B cell (primary cell): ENCODE data around the gene DYNLT1. TPM values are rescaled to one million over a fixed set of nuclear protein-coding genes. Genes with fewer than 3 reads are reported as not detected.

ENCODE experiments used
- ATAC-seq: fragments of 200-7000 bp; cut with Tn5 transposase; one replicate; pipeline ENCODE4 v1.10.0; 2021; ENCODE audit warnings: low read depth, mild to moderate bottlenecking, moderate number of reproducible peaks, moderate library complexity
- CTCF ChIA-PET: fragments of 350-600 bp; sonication (Branson Sonifier 250); formaldehyde crosslinking; loops from one replicate; lab custom pipeline; 2021; ENCODE audit warnings: antibody characterized with exemption, inconsistent platforms; lab: Charles Lee
- POLR2A ChIA-PET: fragments of 350-600 bp; sonication (Branson Sonifier 250); formaldehyde crosslinking; loops from one replicate; lab custom pipeline; 2021; ENCODE audit warnings: antibody characterized with exemption; lab: Charles Lee
- DNase-seq: peaks from one replicate; pipeline ENCODE4 v3.0.0; 2013
- H2AFZ ChIP-seq: 2 replicates; pipeline ENCODE4 v1.6.1; 2012; ENCODE audit warnings: mild to moderate bottlenecking, low read depth, low read length; ENCODE audit not compliant: insufficient read depth, poor library complexity, severe bottlenecking
- H3K27ac ChIP-seq, 2 donors: 1 replicate in 1 of 2; 2 replicates in 1 of 2; pipeline ENCODE4 v1.5.1; 2012 to 2013; ENCODE audit warnings: low read length in 2 of 2, mild to moderate bottlenecking in 2 of 2, moderate library complexity in 1 of 2
- H3K27me3 ChIP-seq, 4 experiments: fragments of 200-600 bp in 1 of 4; sonication (generic) in 1 of 4; replicated peaks in 1 of 4; 1 replicate in 2 of 4; 2 replicates in 2 of 4; pipeline versions ENCODE4 v1.6.1 to v1.7.0; 2013 to 2016; ENCODE audit warnings: low read length in 3 of 4, mild to moderate bottlenecking in 2 of 4, mixed read lengths in 1 of 4, moderate library complexity in 1 of 4; ENCODE audit not compliant: insufficient read depth in 4 of 4, control insufficient read depth in 3 of 4; ENCODE audit errors: control extremely low read depth in 1 of 4
- H3K36me3 ChIP-seq, 2 experiments: replicated peaks in 1 of 2; 1 replicate in 1 of 2; 2 replicates in 1 of 2; pipeline versions ENCODE4 v1.6.1 to v1.7.1; 2013; ENCODE audit warnings: low read length in 1 of 2; ENCODE audit not compliant: insufficient read depth in 2 of 2, control insufficient read depth in 1 of 2; ENCODE audit errors: control extremely low read depth in 1 of 2, extremely low read depth in 1 of 2
- H3K4me1 ChIP-seq, 2 donors: fragments of 200-600 bp in 1 of 2; sonication (generic) in 1 of 2; 1 replicate in 1 of 2; 2 replicates in 1 of 2; pipeline versions ENCODE4 v1.5.1 to v1.6.1; 2013 to 2017; ENCODE audit warnings: low read length in 2 of 2; ENCODE audit not compliant: control insufficient read depth in 2 of 2, insufficient read depth in 2 of 2
- H3K4me2 ChIP-seq: replicated peaks from 2 replicates; pipeline ENCODE3; 2012; ENCODE audit warnings: mild to moderate bottlenecking, low read depth, low read length; ENCODE audit not compliant: poor library complexity, severe bottlenecking
- H3K4me3 ChIP-seq, 5 experiments: fragments of 200-600 bp in 1 of 5; sonication (generic) in 1 of 5; 1 replicate in 3 of 5; 2 replicates in 2 of 5; pipeline versions ENCODE4 v1.5.1 to v1.7.0; 2011 to 2016; ENCODE audit warnings: low read length in 4 of 5, mild to moderate bottlenecking in 4 of 5, low read depth in 2 of 5, control low read depth in 1 of 5, moderate library complexity in 1 of 5; ENCODE audit not compliant: insufficient read depth in 1 of 5; ENCODE audit errors: control extremely low read depth in 1 of 5, extremely low read depth in 1 of 5
- H3K79me2 ChIP-seq: fragments of 200-600 bp; sonication (generic); one replicate; pipeline ENCODE4 v1.6.0; 2016; ENCODE audit warnings: low read length; ENCODE audit not compliant: control insufficient read depth, insufficient read depth
- H3K9ac ChIP-seq: fragments of 200-600 bp; sonication (generic); 2 replicates; pipeline ENCODE4 v1.6.1; 2017; ENCODE audit warnings: mild to moderate bottlenecking, low read length, moderate library complexity
- H3K9me3 ChIP-seq, 3 donors: one replicate each; pipeline versions ENCODE4 v1.6.1 to v1.7.1; 2013; ENCODE audit warnings: low read length in 2 of 3; ENCODE audit not compliant: control insufficient read depth in 2 of 3, insufficient read depth in 1 of 3; ENCODE audit errors: control extremely low read depth in 1 of 3
- H4K20me1 ChIP-seq: 2 replicates; pipeline ENCODE4 v1.6.0; 2012; ENCODE audit warnings: mild to moderate bottlenecking, low read length; ENCODE audit not compliant: insufficient read depth, control insufficient read depth, poor library complexity, severe bottlenecking
- H3K27ac Mint-ChIP-seq: one replicate; pipeline ENCODE4 v1.8.0; 2021; ENCODE audit warnings: mixed read lengths
- H3K27me3 Mint-ChIP-seq: one replicate; pipeline ENCODE4 v1.8.0; 2021; ENCODE audit warnings: mixed read lengths
- H3K4me1 Mint-ChIP-seq: one replicate; pipeline ENCODE4 v1.8.0; 2021; ENCODE audit warnings: mixed read lengths
- H3K4me3 Mint-ChIP-seq: one replicate; pipeline ENCODE4 v1.8.0; 2021; ENCODE audit warnings: mixed read lengths
- H3K9me3 Mint-ChIP-seq: one replicate; pipeline ENCODE4 v1.8.0; 2022; ENCODE audit warnings: mixed read lengths; ENCODE audit not compliant: insufficient read depth
- CTCF ChIP-seq: fragments of 200-600 bp; IDR thresholded peaks from one replicate; pipeline ENCODE4 v1.8.0; 2022; ENCODE audit warnings: antibody characterized with exemption, mild to moderate bottlenecking
- EZH2 ChIP-seq: IDR thresholded peaks from 2 replicates; pipeline ENCODE4 v1.6.1; 2012; ENCODE audit warnings: borderline replicate concordance, low read depth, mild to moderate bottlenecking, moderate library complexity, low read length; ENCODE audit not compliant: insufficient read depth, poor library complexity, severe bottlenecking
- WGBS: methylation state at CpG from one replicate; pipeline ENCODE4 v1.1.5; 2013; ENCODE audit warnings: missing lambda C conversion rate; ENCODE audit not compliant: insufficient coverage; 5-methylcytosine and 5-hydroxymethylcytosine counted together
- intact Hi-C: fragments of 100-400 bp; cut with micrococcal nuclease; formaldehyde crosslinking; loops from one replicate; pipeline ENCODE4 v1.10.0; 2022
- polyA plus RNA-seq: library from polyadenylated mRNA; depleted of rRNA; stranded (reverse); fragments of >200 nt; gene quantifications from 2 replicates; pipeline ENCODE4 v1.2.3, GENCODE V29; 2012
- total RNA-seq, 2 donors: library from RNA; stranded (reverse); fragments of 120-200 nt in 1 of 2; gene quantifications; 1 replicate in 1 of 2; 2 replicates in 1 of 2; pipeline versions ENCODE4 v1.2.3 to v1.2.4, GENCODE V29; 2013 to 2022

DYNLT1 gene
- total and polyA plus RNA-seq, 2 donors (not counting 1 experiment from before 2014, with no cell fraction given), result 34.8 to 62.6 TPM

GRCh38 chr6:158595223-158595622 lies 49.3 kb downstream of the DYNLT1 start:
- Histone ChIP-seq H3K9me3 (no peaks in the 10 kb centered on the region), H3K79me2 (no peaks in the 10 kb centered on the region), H3K36me3 (peaks cover 2 to 27% of the 10 kb centered on the region in 2 experiments), H3K27me3 (no peaks in the 10 kb centered on the region), H3K4me2 (no peak overlapping the region), H2AFZ (no peak overlapping the region), H3K4me3 (no peak overlapping the region), H4K20me1 (no peaks in the 10 kb centered on the region), H3K9ac (no peak overlapping the region), H3K27ac (no peak overlapping the region), H3K4me1 (peaks cover 0 to 14% of the 10 kb centered on the region in 2 donors)
- Mint-ChIP-seq H3K4me1 (peaks cover 14% of the 10 kb centered on the region), H3K27ac (no peak overlapping the region), H3K9me3 (no peaks in the 10 kb centered on the region), H3K4me3 (no peak overlapping the region), H3K27me3 (no peaks in the 10 kb centered on the region)
- TF ChIP-seq EZH2 (no peak), CTCF (peak; percentile 22)
- POLR2A ChIA-PET, result no interaction called here
- no peak for ATAC-seq
- WGBS, result no CpG with 5 or more reads among the region's 5 CpGs
- intact Hi-C loops, result no loop called here
- CTCF ChIA-PET, result interaction anchor here (1.6 to 2.9 kb wide), 5 partner anchors 8 to 381 kb away, joined by 4 to 14 read pairs (median 12); no protein-coding TSS in a partner anchor
- DNase-seq, result peak; percentile 24

GRCh38 chr6:158593670-158594069 lies 50.9 kb downstream of the DYNLT1 start:
- Histone ChIP-seq H3K9ac (no peak overlapping the region), H3K27ac (no peak overlapping the region), H3K4me2 (no peak overlapping the region), H3K79me2 (no peaks in the 10 kb centered on the region), H3K27me3 (no peaks in the 10 kb centered on the region), H4K20me1 (no peaks in the 10 kb centered on the region), H3K9me3 (no peaks in the 10 kb centered on the region), H3K4me3 (no peak overlapping the region), H2AFZ (no peak overlapping the region), H3K36me3 (peaks cover 2 to 39% of the 10 kb centered on the region in 2 experiments), H3K4me1 (peaks cover 0 to 14% of the 10 kb centered on the region in 2 donors)
- intact Hi-C loops, result no loop called here
- no peak overlapping the region for H3K4me3 Mint-ChIP-seq
- peaks cover 14% of the 10 kb centered on the region for H3K4me1 Mint-ChIP-seq
- no peaks in the 10 kb centered on the region for H3K9me3 Mint-ChIP-seq
- TF ChIP-seq EZH2 (no peak), CTCF (no peak)
- no peak overlapping the region for H3K27ac Mint-ChIP-seq
- POLR2A ChIA-PET, result no interaction called here
- CTCF ChIA-PET, result interaction anchor here (1.0 kb wide), 1 partner anchor 373 kb away, joined by 3 read pairs; no protein-coding TSS in a partner anchor
- 93% methylated on average over 2 of the region's 3 CpGs for WGBS
- H3K27me3 Mint-ChIP-seq, result no peaks in the 10 kb centered on the region
- no peak for DNase-seq
- no peak for ATAC-seq
